Liver (tissue), 9 donors: ENCODE results near the gene DAGLB. TPM values are rescaled to one million over a fixed set of nuclear protein-coding genes. Genes with fewer than 3 reads are reported as not detected.

ENCODE experiments used
- DNase-seq: peaks from one replicate; pipeline ENCODE4 v3.0.0-alpha.2; 2017; ENCODE audit warnings: low spot score
- H3K27ac ChIP-seq, 2 donors: one replicate each; pipeline ENCODE4 v1.7.0; 2013; ENCODE audit warnings: inconsistent platforms in 2 of 2, low read length in 2 of 2, control low read depth in 1 of 2, low read depth in 1 of 2, mild to moderate bottlenecking in 1 of 2
- H3K27me3 ChIP-seq, 4 donors: one replicate each; pipeline versions ENCODE4 v1.6.1 to v1.7.0; 2013; ENCODE audit warnings: low read length in 3 of 4, inconsistent platforms in 1 of 4, mild to moderate bottlenecking in 1 of 4, moderate library complexity in 1 of 4; ENCODE audit not compliant: control insufficient read depth in 4 of 4, insufficient read depth in 4 of 4
- H3K36me3 ChIP-seq, 4 donors: one replicate each; pipeline versions ENCODE4 v1.6.1 to v1.7.0; 2013; ENCODE audit warnings: low read length in 3 of 4, mild to moderate bottlenecking in 3 of 4, low read depth in 1 of 4, moderate library complexity in 1 of 4; ENCODE audit not compliant: control insufficient read depth in 4 of 4, insufficient read depth in 3 of 4
- H3K4me1 ChIP-seq, 4 donors: one replicate each; pipeline versions ENCODE4 v1.6.1 to v1.7.0; 2013; ENCODE audit warnings: low read length in 3 of 4, mild to moderate bottlenecking in 3 of 4, moderate library complexity in 1 of 4; ENCODE audit not compliant: control insufficient read depth in 4 of 4, insufficient read depth in 4 of 4
- H3K4me3 ChIP-seq, 3 donors: one replicate each; pipeline versions ENCODE4 v1.6.1 to v1.7.0; 2013; ENCODE audit warnings: low read length in 3 of 3, control low read depth in 1 of 3, low read depth in 1 of 3, mild to moderate bottlenecking in 1 of 3
- H3K9ac ChIP-seq, 2 donors: one replicate each; pipeline ENCODE4 v1.7.0; 2013; ENCODE audit warnings: low read length in 2 of 2, mild to moderate bottlenecking in 2 of 2, moderate library complexity in 2 of 2, control low read depth in 1 of 2, low read depth in 1 of 2
- H3K9me3 ChIP-seq, 4 donors: one replicate each; pipeline versions ENCODE4 v1.6.1 to v1.7.0; 2013; ENCODE audit warnings: low read length in 3 of 4; ENCODE audit not compliant: control insufficient read depth in 4 of 4
- EGR1 ChIP-seq, 2 donors: IDR thresholded peaks; 2 replicates each; pipeline ENCODE4 v1.6.1; 2016 to 2018; ENCODE audit warnings: antibody characterized with exemption in 2 of 2, low read depth in 2 of 2
- FOXA1 ChIP-seq: IDR thresholded peaks from 2 replicates; pipeline ENCODE4 v1.6.1; 2016; ENCODE audit warnings: antibody characterized with exemption
- FOXA2 ChIP-seq: IDR thresholded peaks from 2 replicates; pipeline ENCODE4 v1.6.1; 2016; ENCODE audit warnings: antibody characterized with exemption
- GABPA ChIP-seq, 2 donors: IDR thresholded peaks in 1 of 2; conservative IDR thresholded peaks in 1 of 2; 2 replicates each; pipeline ENCODE4 v1.6.1; 2016; ENCODE audit warnings: antibody characterized with exemption in 2 of 2, mild to moderate bottlenecking in 1 of 2, moderate library complexity in 1 of 2
- HNF4A ChIP-seq, 2 donors: conservative IDR thresholded peaks; 2 replicates each; pipeline ENCODE4 v1.6.1; 2016; ENCODE audit warnings: antibody characterized with exemption in 2 of 2, mild to moderate bottlenecking in 2 of 2
- HNF4G ChIP-seq: IDR thresholded peaks from 2 replicates; pipeline ENCODE4 v1.6.1; 2016; ENCODE audit warnings: antibody characterized with exemption
- JUND ChIP-seq, 2 donors: IDR thresholded peaks; 2 replicates each; pipeline ENCODE4 v1.6.1; 2016; ENCODE audit warnings: antibody characterized with exemption in 2 of 2
- MAX ChIP-seq: IDR thresholded peaks from 2 replicates; pipeline ENCODE4 v1.6.1; 2016; ENCODE audit warnings: antibody characterized with exemption
- NR2F2 ChIP-seq: IDR thresholded peaks from 2 replicates; pipeline ENCODE4 v1.6.1; 2016; ENCODE audit warnings: antibody characterized with exemption
- RAD21 ChIP-seq, 2 donors: IDR thresholded peaks; 2 replicates each; pipeline ENCODE4 v1.6.1; 2016; ENCODE audit warnings: antibody characterized with exemption in 2 of 2, mild to moderate bottlenecking in 2 of 2
- REST ChIP-seq: IDR thresholded peaks from 2 replicates; pipeline ENCODE4 v1.6.1; 2016; ENCODE audit warnings: antibody characterized with exemption, mild to moderate bottlenecking
- RXRA ChIP-seq, 2 donors: IDR thresholded peaks; 2 replicates each; pipeline ENCODE4 v1.6.1; 2017 to 2018; ENCODE audit warnings: antibody characterized with exemption in 2 of 2, mild to moderate bottlenecking in 1 of 2
- SP1 ChIP-seq: IDR thresholded peaks from 2 replicates; pipeline ENCODE4 v1.6.1; 2018; ENCODE audit warnings: antibody characterized with exemption, mild to moderate bottlenecking
- TAF1 ChIP-seq: conservative IDR thresholded peaks from 2 replicates; pipeline ENCODE4 v1.6.1; 2016; ENCODE audit warnings: antibody characterized with exemption, mild to moderate bottlenecking
- YY1 ChIP-seq: IDR thresholded peaks from 2 replicates; pipeline ENCODE4 v1.6.1; 2016; ENCODE audit warnings: antibody characterized with exemption, mild to moderate bottlenecking
- ZBTB33 ChIP-seq: IDR thresholded peaks from 2 replicates; pipeline ENCODE4 v1.6.1; 2016; ENCODE audit warnings: antibody characterized with exemption
- WGBS: extraction: QIAGEN DNeasy Blood & Tissue Kit; methylation state at CpG from one replicate; pipeline ENCODE4 v1.1.7; 2013; 5-methylcytosine and 5-hydroxymethylcytosine counted together
- polyA plus RNA-seq, 2 donors: library from polyadenylated mRNA; stranded (reverse) in 1 of 2; unstranded in 1 of 2; fragments of 200-250 nt in 1 of 2; fragments of >200 nt in 1 of 2; fragmentation: Nextera tagmentation in 1 of 2; extraction: Ambion mirVana in 1 of 2; gene quantifications; one replicate each; pipeline versions ENCODE4 v1.2.1 to v1.2.3, GENCODE V29; 2013 to 2015
- total RNA-seq, 2 donors: library from RNA; depleted of rRNA; stranded (reverse); fragments of >200 nt; gene quantifications; one replicate each; pipeline ENCODE4 v1.2.3, GENCODE V29; 2014
- TF ChIP-seq, protein P1 (sequence below): fragments of 150-350 bp; IDR thresholded peaks from 2 replicates; pipeline ENCODE4 v1.5.1; 2017; ENCODE audit warnings: improper control_type of control experiment, low read depth, low read length; ENCODE audit not compliant: missing input control
- TF ChIP-seq, protein P2 (sequence below): IDR thresholded peaks from 2 replicates; pipeline ENCODE4 v1.6.1; 2016; ENCODE audit warnings: antibody characterized with exemption
- donor health status: healthy.
- donor health status: healthy.
- donor health status: healthy.
- donor health status: healthy.
- donor health status: healthy.

DAGLB gene
- total and polyA plus RNA-seq, 4 donors = 4.9 to 10.7 (median 8.4) TPM

GRCh38 chr7:6482743-6483119 is 35.0 kb upstream of the DAGLB start:
- H3K4me1 ChIP-seq = peaks cover 6 to 46% (median 39%) of the 10 kb centered on the region in 4 donors
- 11% methylated on average over 6 of the region's 6 CpGs for WGBS

GRCh38 chr7:6482307-6482706 is 34.6 kb upstream of the DAGLB start:
- peaks cover 0 to 2% (median 0%) of the 10 kb centered on the region in 4 donors for H3K36me3 ChIP-seq
- peak overlapping the region; percentile 36 to 92 for H3K9ac ChIP-seq
- peak overlapping the region; percentile 19 to 94 for H3K27ac ChIP-seq
- no peak for DNase-seq
- H3K9me3 ChIP-seq = no peaks in the 10 kb centered on the region
- 18% methylated on average over 4 of the region's 4 CpGs for WGBS
- H3K4me1 ChIP-seq = peaks cover 6 to 47% (median 39%) of the 10 kb centered on the region in 4 donors
- peak overlapping the region; percentile 70 to 99 (median 92) for H3K4me3 ChIP-seq
- no peaks in the 10 kb centered on the region for H3K27me3 ChIP-seq
- TF ChIP-seq, protein P1, sequence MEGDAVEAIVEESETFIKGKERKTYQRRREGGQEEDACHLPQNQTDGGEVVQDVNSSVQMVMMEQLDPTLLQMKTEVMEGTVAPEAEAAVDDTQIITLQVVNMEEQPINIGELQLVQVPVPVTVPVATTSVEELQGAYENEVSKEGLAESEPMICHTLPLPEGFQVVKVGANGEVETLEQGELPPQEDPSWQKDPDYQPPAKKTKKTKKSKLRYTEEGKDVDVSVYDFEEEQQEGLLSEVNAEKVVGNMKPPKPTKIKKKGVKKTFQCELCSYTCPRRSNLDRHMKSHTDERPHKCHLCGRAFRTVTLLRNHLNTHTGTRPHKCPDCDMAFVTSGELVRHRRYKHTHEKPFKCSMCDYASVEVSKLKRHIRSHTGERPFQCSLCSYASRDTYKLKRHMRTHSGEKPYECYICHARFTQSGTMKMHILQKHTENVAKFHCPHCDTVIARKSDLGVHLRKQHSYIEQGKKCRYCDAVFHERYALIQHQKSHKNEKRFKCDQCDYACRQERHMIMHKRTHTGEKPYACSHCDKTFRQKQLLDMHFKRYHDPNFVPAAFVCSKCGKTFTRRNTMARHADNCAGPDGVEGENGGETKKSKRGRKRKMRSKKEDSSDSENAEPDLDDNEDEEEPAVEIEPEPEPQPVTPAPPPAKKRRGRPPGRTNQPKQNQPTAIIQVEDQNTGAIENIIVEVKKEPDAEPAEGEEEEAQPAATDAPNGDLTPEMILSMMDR = no peak
- TF ChIP-seq REST = peak; percentile 57
- peak; percentile 81 to 85 for TF ChIP-seq RXRA (IDR thresholded peaks at IDR 0.05)
- no peak for TF ChIP-seq FOXA2
- TF ChIP-seq FOXA1 = no peak
- peak; percentile 6 to 16 for TF ChIP-seq RAD21 (IDR thresholded peaks at IDR 0.05)
- peak; percentile 31 for TF ChIP-seq ZBTB33
- TF ChIP-seq, protein P2, sequence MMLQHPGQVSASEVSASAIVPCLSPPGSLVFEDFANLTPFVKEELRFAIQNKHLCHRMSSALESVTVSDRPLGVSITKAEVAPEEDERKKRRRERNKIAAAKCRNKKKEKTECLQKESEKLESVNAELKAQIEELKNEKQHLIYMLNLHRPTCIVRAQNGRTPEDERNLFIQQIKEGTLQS = peak; percentile 22
- peak in 1 of 2 donors; percentile 30 for TF ChIP-seq EGR1 (IDR thresholded peaks at IDR 0.05; ENCODE audit: low read depth in 2 of 2)
- TF ChIP-seq TAF1 = no peak
- TF ChIP-seq HNF4G = peak; percentile 92
- TF ChIP-seq JUND (IDR thresholded peaks at IDR 0.05) = peak; percentile 70 to 86
- TF ChIP-seq YY1 = peak; percentile 51
- TF ChIP-seq GABPA (IDR thresholded peaks at IDR 0.05 in 1 of 2, conservative IDR thresholded peaks at IDR 0.05 in 1 of 2) = peak in 1 of 2 donors; percentile 35
- peak; percentile 82 for TF ChIP-seq SP1
- peak; percentile 95 to 96 for TF ChIP-seq HNF4A (conservative IDR thresholded peaks at IDR 0.05)
- TF ChIP-seq MAX = peak; percentile 64

More at GRCh38 chr7:6482743-6483119, 35.0 kb upstream of the DAGLB start:
- H3K4me3 ChIP-seq = peak overlapping the region; percentile 70 to 99 (median 92)
- H3K9me3 ChIP-seq = no peaks in the 10 kb centered on the region
- H3K27me3 ChIP-seq = no peaks in the 10 kb centered on the region
- DNase-seq = no peak
- peak overlapping the region; percentile 91 to 94 for H3K27ac ChIP-seq
- peaks cover 0 to 2% (median 0%) of the 10 kb centered on the region in 4 donors for H3K36me3 ChIP-seq
- H3K9ac ChIP-seq = peak overlapping the region; percentile 36 to 92
- TF ChIP-seq SP1 (no peak), NR2F2 (no peak), MAX (no peak), HNF4A (conservative IDR thresholded peaks at IDR 0.05) (no peak), TAF1 (no peak), EGR1 (IDR thresholded peaks at IDR 0.05; ENCODE audit: low read depth in 2 of 2) (no peak), JUND (IDR thresholded peaks at IDR 0.05) (no peak), YY1 (no peak), GABPA (IDR thresholded peaks at IDR 0.05 in 1 of 2, conservative IDR thresholded peaks at IDR 0.05 in 1 of 2) (no peak)
- TF ChIP-seq, protein P1 = no peak
- TF ChIP-seq, protein P2 = no peak
